Stimulated activated CD8-positive, alpha-beta memory T cell treated with anti-CD3 and anti-CD28 coated beads, Interleukin-7, amount 100 ng/mL, for 1 hour (primary cell): ENCODE results near the gene RNF121.

Experiments used
- DNase-seq, 2 donors: peaks; one replicate each; pipeline ENCODE4 v3.0.0-alpha.2; 2020; ENCODE audit warnings: low read depth in 2 of 2

The RNF121 gene

GRCh38 chr11:71934213-71934612 is 5.4 kb downstream of the RNF121 start:
- no peak for DNase-seq

- DNase-seq, result no peak
These were observed 6.6 kb downstream of the RNF121 start for GRCh38 chr11:71935338-71935925.

- DNase-seq, result no peak
These were observed 8.0 kb downstream of the RNF121 start for GRCh38 chr11:71936825-71937224.

- no peak for DNase-seq
These were observed 9.0 kb downstream of the RNF121 start for GRCh38 chr11:71937826-71938225.

GRCh38 chr11:71940561-71941219 is 11.8 kb downstream of the RNF121 start:
- DNase-seq, result no peak

- DNase-seq, result no peak
These were observed 17.3 kb downstream of the RNF121 start for GRCh38 chr11:71946144-71946571.

- no peak for DNase-seq
These were observed 18.7 kb downstream of the RNF121 start for GRCh38 chr11:71947498-71947897.

GRCh38 chr11:71948314-71949027 is 19.6 kb downstream of the RNF121 start:
- DNase-seq, result no peak

GRCh38 chr11:71949034-71949433 is 20.2 kb downstream of the RNF121 start:
- DNase-seq, result no peak

- DNase-seq, result no peak
These were observed 23.0 kb downstream of the RNF121 start for GRCh38 chr11:71951741-71952310.

GRCh38 chr11:71955898-71956456 is 27.1 kb downstream of the RNF121 start:
- DNase-seq, result no peak

- DNase-seq, result no peak
These were observed 33.7 kb downstream of the RNF121 start for GRCh38 chr11:71962428-71963038.

- DNase-seq, result no peak
These were observed 34.6 kb downstream of the RNF121 start for GRCh38 chr11:71963468-71963867.

- DNase-seq, result no peak
These were observed 35.8 kb downstream of the RNF121 start for GRCh38 chr11:71964641-71965040.

- DNase-seq, result no peak
These were observed 42.8 kb downstream of the RNF121 start for GRCh38 chr11:71971680-71972079.

GRCh38 chr11:71976551-71976950 is 47.7 kb downstream of the RNF121 start:
- no peak for DNase-seq

- no peak for DNase-seq
These were observed 48.2 kb downstream of the RNF121 start for GRCh38 chr11:71977090-71977489.

GRCh38 chr11:71977743-71978418 is 49.0 kb downstream of the RNF121 start:
- peak in 1 of 2 donors; percentile 16 for DNase-seq

- no peak for DNase-seq
These were observed 50.2 kb downstream of the RNF121 start for GRCh38 chr11:71979094-71979493.

GRCh38 chr11:71979602-71980001 is 50.8 kb downstream of the RNF121 start:
- no peak for DNase-seq

GRCh38 chr11:71986131-71986530 is 57.3 kb downstream of the RNF121 start:
- DNase-seq, result no peak
